H1 (cell line): ENCODE data around the gene ATP6V1C2. TPM values are rescaled to one million over a fixed set of nuclear protein-coding genes. Genes with fewer than 3 reads are reported as not detected.

Experiments
- CTCF ChIA-PET: fragments of 300-600 bp; sonication (Branson Sonifier 250); formaldehyde crosslinking; loops from one replicate; lab custom pipeline; 2021; ENCODE audit not compliant: partially characterized antibody; lab: Charles Lee
- POLR2A ChIA-PET: fragments of 300-600 bp; sonication (Branson Sonifier 250); formaldehyde crosslinking; loops from one replicate; lab custom pipeline; 2021; ENCODE audit warnings: inconsistent platforms; ENCODE audit not compliant: partially characterized antibody; lab: Charles Lee
- DNase-seq, 2 experiments: peaks; one replicate each; pipeline versions ENCODE4 v3.0.0 to v3.0.0-alpha.2; 2010 to 2022; ENCODE audit warnings: low spot score in 2 of 2, low read depth in 1 of 2, mixed read lengths in 1 of 2
- FAIRE-seq: peaks from 2 replicates; lab custom pipeline; 2011; peaks lifted over from hg19 to GRCh38; lab: Jason Lieb, UNC
- H2AFZ ChIP-seq: 2 replicates; pipeline ENCODE4 v1.8.1; 2012; ENCODE audit warnings: low read length, inconsistent platforms
- H2AK5ac ChIP-seq: 2 replicates; pipeline ENCODE4 v1.6.1; 2013; ENCODE audit warnings: low read depth, low read length
- H2BK120ac ChIP-seq: replicated peaks from 2 replicates; pipeline ENCODE3; 2013; ENCODE audit warnings: low read depth, low read length, inconsistent platforms
- H2BK12ac ChIP-seq: 2 replicates; pipeline ENCODE4 v1.6.1; 2013; ENCODE audit warnings: low read depth, low read length
- H2BK15ac ChIP-seq: 2 replicates; pipeline ENCODE4 v1.6.1; 2013; ENCODE audit warnings: low read length
- H2BK20ac ChIP-seq: 2 replicates; pipeline ENCODE4 v1.6.1; 2013; ENCODE audit warnings: low read length
- H2BK5ac ChIP-seq: 2 replicates; pipeline ENCODE4 v1.6.1; 2013; ENCODE audit warnings: low read depth, low read length
- H3K14ac ChIP-seq: 2 replicates; pipeline ENCODE4 v1.6.1; 2013; ENCODE audit warnings: inconsistent platforms; ENCODE audit not compliant: insufficient read length
- H3K18ac ChIP-seq: 2 replicates; pipeline ENCODE4 v1.6.1; 2013; ENCODE audit warnings: low read length; ENCODE audit errors: extremely low read depth
- H3K23ac ChIP-seq: 2 replicates; pipeline ENCODE4 v1.6.1; 2013; ENCODE audit warnings: inconsistent platforms; ENCODE audit not compliant: insufficient read length
- H3K23me2 ChIP-seq: 2 replicates; pipeline ENCODE4 v1.6.1; 2013; ENCODE audit warnings: low read depth, low read length
- H3K27ac ChIP-seq: 2 replicates; pipeline ENCODE4 v1.6.1; 2011; ENCODE audit warnings: low read depth, low read length, inconsistent platforms
- H3K27me3 ChIP-seq, 4 experiments: replicated peaks in 1 of 4; 1 replicate in 1 of 4; 2 replicates in 3 of 4; pipeline versions ENCODE4 v1.6.1 to v1.8.1; 2011 to 2013; ENCODE audit warnings: low read length in 3 of 4, mild to moderate bottlenecking in 3 of 4, inconsistent platforms in 2 of 4, mixed read lengths in 2 of 4, moderate library complexity in 1 of 4; ENCODE audit not compliant: control insufficient read depth in 3 of 4, insufficient read depth in 3 of 4; ENCODE audit errors: extremely low read depth in 1 of 4
- H3K36me3 ChIP-seq, 4 experiments: 2 replicates each; pipeline versions ENCODE4 v1.6.1 to v1.8.1; 2011 to 2013; ENCODE audit warnings: mild to moderate bottlenecking in 4 of 4, low read length in 3 of 4, moderate library complexity in 2 of 4, control low read depth in 1 of 4, inconsistent platforms in 1 of 4; ENCODE audit not compliant: insufficient read depth in 4 of 4, control insufficient read depth in 2 of 4
- H3K4ac ChIP-seq: replicated peaks from 2 replicates; pipeline ENCODE3; 2013; ENCODE audit warnings: low read length, low read depth, mixed read lengths, inconsistent platforms; ENCODE audit not compliant: insufficient read length
- H3K4me1 ChIP-seq, 4 experiments: replicated peaks in 1 of 4; 1 replicate in 1 of 4; 2 replicates in 3 of 4; pipeline versions ENCODE4 v1.6.1 to v1.8.1; 2011 to 2013; ENCODE audit warnings: low read length in 3 of 4, inconsistent platforms in 2 of 4, mixed read lengths in 1 of 4; ENCODE audit not compliant: insufficient read depth in 4 of 4, control insufficient read depth in 3 of 4
- H3K4me2 ChIP-seq, 2 experiments: 2 replicates each; pipeline versions ENCODE4 v1.6.1 to v1.8.1; 2011 to 2013; ENCODE audit warnings: low read depth in 2 of 2, low read length in 2 of 2, control low read depth in 1 of 2, inconsistent platforms in 1 of 2, mild to moderate bottlenecking in 1 of 2; ENCODE audit not compliant: insufficient read depth in 1 of 2
- H3K4me3 ChIP-seq, 4 experiments: fragments of 200-600, 300-600 bp in 1 of 4; sonication (generic), shearing (Covaris generic), sonication (Bioruptor Twin) in 1 of 4; 2 replicates each; pipeline versions ENCODE4 v1.5.1 to v1.8.1; 2011 to 2016; ENCODE audit warnings: low read length in 4 of 4, low read depth in 3 of 4, control low read depth in 2 of 4, inconsistent platforms in 2 of 4, mild to moderate bottlenecking in 2 of 4, mixed read lengths in 1 of 4, moderate library complexity in 1 of 4; ENCODE audit not compliant: insufficient read depth in 2 of 4; ENCODE audit errors: extremely low read depth in 1 of 4
- H3K56ac ChIP-seq: replicated peaks from 2 replicates; pipeline ENCODE3; 2013; ENCODE audit warnings: low read depth, mild to moderate bottlenecking, mixed read lengths, low read length, inconsistent platforms; ENCODE audit not compliant: insufficient read length
- H3K79me1 ChIP-seq: 2 replicates; pipeline ENCODE4 v1.6.1; 2013; ENCODE audit warnings: low read depth, low read length, control low read depth
- H3K79me2 ChIP-seq, 2 experiments: 2 replicates each; pipeline versions ENCODE4 v1.6.1 to v1.8.1; 2012 to 2013; ENCODE audit warnings: low read length in 2 of 2, mild to moderate bottlenecking in 2 of 2, inconsistent platforms in 1 of 2; ENCODE audit not compliant: insufficient read depth in 2 of 2, control insufficient read depth in 1 of 2
- H3K9ac ChIP-seq, 4 experiments: replicated peaks in 1 of 4; 1 replicate in 1 of 4; 2 replicates in 3 of 4; pipeline versions ENCODE4 v1.6.1 to v1.8.1; 2011 to 2013; ENCODE audit warnings: low read depth in 3 of 4, low read length in 3 of 4, control low read depth in 2 of 4, mild to moderate bottlenecking in 2 of 4, moderate library complexity in 2 of 4, inconsistent platforms in 1 of 4; ENCODE audit errors: extremely low read depth in 1 of 4
- H3K9me3 ChIP-seq, 2 experiments: 2 replicates each; pipeline versions ENCODE4 v1.6.1 to v1.8.1; 2012 to 2013; ENCODE audit warnings: mild to moderate bottlenecking in 2 of 2, moderate library complexity in 2 of 2, control low read depth in 1 of 2, inconsistent platforms in 1 of 2, low read depth in 1 of 2, low read length in 1 of 2, mixed read lengths in 1 of 2; ENCODE audit not compliant: insufficient read depth in 2 of 2
- H4K20me1 ChIP-seq, 2 experiments: replicated peaks in 1 of 2; 2 replicates each; pipeline versions ENCODE3 to v1.8.1; 2011 to 2013; ENCODE audit warnings: inconsistent platforms in 2 of 2, low read length in 2 of 2, mild to moderate bottlenecking in 1 of 2; ENCODE audit not compliant: insufficient read depth in 2 of 2, control insufficient read depth in 1 of 2
- H4K5ac ChIP-seq: 2 replicates; pipeline ENCODE4 v1.6.1; 2013; ENCODE audit warnings: low read length, low read depth, mixed read lengths, inconsistent platforms; ENCODE audit not compliant: insufficient read length
- H4K8ac ChIP-seq: 2 replicates; pipeline ENCODE4 v1.8.0; 2013; ENCODE audit warnings: mild to moderate bottlenecking, moderate library complexity, low read length, inconsistent platforms; ENCODE audit not compliant: insufficient read depth; ENCODE audit errors: extremely low read depth
- H4K91ac ChIP-seq: replicated peaks from 2 replicates; pipeline ENCODE3; 2013; ENCODE audit warnings: low read length, mixed read lengths, inconsistent platforms; ENCODE audit not compliant: insufficient read length
- CTBP2 ChIP-seq: IDR thresholded peaks from 2 replicates; pipeline ENCODE4 v1.7.0; 2011; ENCODE audit warnings: borderline replicate concordance, mild to moderate bottlenecking, moderate library complexity, mixed read lengths, low read length; ENCODE audit not compliant: insufficient read depth, insufficient read length
- EP300 ChIP-seq, 2 experiments: IDR thresholded peaks; 1 replicate in 1 of 2; 2 replicates in 1 of 2; pipeline ENCODE4 v1.6.1; 2011 to 2012; ENCODE audit warnings: low read depth in 2 of 2, low read length in 2 of 2, mild to moderate bottlenecking in 2 of 2, borderline replicate concordance in 1 of 2, inconsistent platforms in 1 of 2, moderate library complexity in 1 of 2
- KDM1A ChIP-seq: fragments of 200-600, 300-600 bp; sonication (generic); IDR thresholded peaks from 2 replicates; pipeline ENCODE4 v1.7.1; 2016; ENCODE audit warnings: mild to moderate bottlenecking, low read length, borderline replicate concordance
- KDM5A ChIP-seq: fragments of 200-600 bp; IDR thresholded peaks from 2 replicates; pipeline ENCODE4 v1.7.1; 2012; ENCODE audit warnings: mild to moderate bottlenecking, low read length, inconsistent platforms, mixed read lengths
- NRF1 ChIP-seq: IDR thresholded peaks from 2 replicates; pipeline ENCODE4 v1.6.1; 2011; ENCODE audit warnings: mild to moderate bottlenecking, low read depth, low read length, improper control_type of control experiment
- POLR2A ChIP-seq, 2 experiments: IDR thresholded peaks; 1 replicate in 1 of 2; 2 replicates in 1 of 2; pipeline ENCODE4 v1.6.1; 2011; ENCODE audit warnings: low read depth in 2 of 2, low read length in 2 of 2, mild to moderate bottlenecking in 2 of 2; ENCODE audit errors: control extremely low read depth in 1 of 2
- POLR2AphosphoS5 ChIP-seq: IDR thresholded peaks from 2 replicates; pipeline ENCODE4 v1.6.1; 2011; ENCODE audit warnings: low read depth, low read length
- RAD21 ChIP-seq, 2 experiments: IDR thresholded peaks in 1 of 2; conservative IDR thresholded peaks in 1 of 2; 2 replicates each; pipeline ENCODE4 v1.6.1; 2011; ENCODE audit warnings: low read depth in 2 of 2, low read length in 2 of 2, improper control_type of control experiment in 1 of 2, inconsistent platforms in 1 of 2, mild to moderate bottlenecking in 1 of 2, moderate library complexity in 1 of 2
- SIX5 ChIP-seq: IDR thresholded peaks from 2 replicates; pipeline ENCODE4 v1.6.1; 2011; ENCODE audit warnings: mild to moderate bottlenecking, low read depth, low read length
- YY1 ChIP-seq: IDR thresholded peaks from 2 replicates; pipeline ENCODE4 v1.6.1; 2011; ENCODE audit warnings: low read depth, mild to moderate bottlenecking, low read length
- WGBS, 2 experiments: shearing (Covaris generic) in 1 of 2; methylation state at CpG; one replicate each; pipeline versions ENCODE4 v1.1.6 to v1.1.7; 2013 to 2015; ENCODE audit warnings: low lambda C conversion rate in 2 of 2, mixed read lengths in 2 of 2, inconsistent platforms in 1 of 2, low coverage in 1 of 2, missing lambda C conversion rate in 1 of 2; ENCODE audit not compliant: insufficient replicate concordance in 2 of 2, insufficient coverage in 1 of 2, insufficient read length in 1 of 2; ENCODE audit errors: extremely low coverage in 1 of 2, missing lambda C conversion rate in 1 of 2; 5-methylcytosine and 5-hydroxymethylcytosine counted together
- polyA plus RNA-seq, 7 experiments: library from polyadenylated mRNA; depleted of rRNA in 3 of 7; stranded (reverse) in 5 of 7; unstranded in 2 of 7; fragments of >200 nt in 5 of 7; fragments of 200-250 nt in 2 of 7; gene quantifications; 1 replicate in 5 of 7; 2 replicates in 1 of 7; 4 replicates in 1 of 7; pipeline versions ENCODE4 v1.2.1 to v1.2.3, GENCODE V29; 2011 to 2013; ENCODE audit warnings: missing spikeins in 2 of 7, mixed read lengths in 2 of 7
- total RNA-seq: library from RNA; stranded (reverse); fragmentation: NEBNext Ultra II Directional; extraction: Animal tissue kit (Norgen Biotek cat#: 25700); gene quantifications from 2 replicates; pipeline ENCODE4 v1.2.1, GENCODE V29; 2021
- TF ChIP-seq, protein P1 (sequence below), 3 experiments: IDR thresholded peaks; 1 replicate in 2 of 3; 2 replicates in 1 of 3; pipeline versions ENCODE4 v1.5.1 to v1.6.1; 2011; ENCODE audit warnings: low read length in 3 of 3, mild to moderate bottlenecking in 3 of 3, inconsistent platforms in 2 of 3, low read depth in 1 of 3, moderate library complexity in 1 of 3; ENCODE audit not compliant: insufficient read depth in 1 of 3; ENCODE audit errors: control extremely low read depth in 1 of 3

The ATP6V1C2 gene
- total and polyA plus RNA-seq, 2 of the 8 experiments (the other 6 are each of a cell fraction or from before 2014, with no cell fraction given): 0.29 to 0.74 TPM

DNA sequence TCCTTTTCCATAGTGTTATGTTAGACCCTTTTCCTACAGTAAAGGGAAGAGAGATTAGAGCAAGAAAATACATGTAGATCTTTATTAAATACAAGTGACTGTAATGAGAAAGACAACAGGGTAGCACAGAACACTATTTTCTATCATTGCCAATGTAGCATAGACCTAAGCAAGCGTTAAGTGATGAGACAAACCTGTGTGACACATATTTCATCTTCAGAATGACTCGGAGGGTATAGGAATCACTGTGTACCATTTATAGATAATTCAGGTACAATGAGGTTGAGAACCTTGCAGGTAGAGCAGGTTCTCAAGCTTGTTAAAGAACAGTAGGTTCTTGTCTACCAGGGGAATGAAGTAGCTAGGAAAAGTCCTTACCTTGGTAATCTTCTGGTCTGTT lies 75.3 kb downstream of the ATP6V1C2 start:
- H3K4ac ChIP-seq: no peak overlapping the region
- H2BK15ac ChIP-seq: no peak overlapping the region
- ChIA-PET CTCF (interaction anchor here (0.6 to 4.2 kb wide), 3 partner anchors 36 to 722 kb away, joined by 3 to 13 read pairs (median 4); no protein-coding TSS in a partner anchor), POLR2A (no interaction called here)
- H3K79me1 ChIP-seq: peaks cover 12% of the 10 kb centered on the region
- H2AK5ac ChIP-seq: no peak overlapping the region
- H3K23me2 ChIP-seq: no peaks in the 10 kb centered on the region
- no peaks in the 10 kb centered on the region for H3K9me3 ChIP-seq
- H4K5ac ChIP-seq: no peak overlapping the region
- H2BK5ac ChIP-seq: no peak overlapping the region
- no peak overlapping the region for H3K14ac ChIP-seq
- H3K27me3 ChIP-seq: no peaks in the 10 kb centered on the region
- H3K18ac ChIP-seq: no peak overlapping the region
- no peak overlapping the region for H3K23ac ChIP-seq
- peaks cover 3 to 62% of the 10 kb centered on the region in 2 experiments for H3K79me2 ChIP-seq
- no peak overlapping the region for H3K4me2 ChIP-seq
- no peak overlapping the region for H3K56ac ChIP-seq
- H3K27ac ChIP-seq: no peak overlapping the region
- no peak overlapping the region for H3K4me3 ChIP-seq
- peaks cover 8 to 18% of the 10 kb centered on the region in 2 experiments for H4K20me1 ChIP-seq
- no peaks in the 10 kb centered on the region for H3K4me1 ChIP-seq
- no peak overlapping the region for H2BK120ac ChIP-seq
- no peak overlapping the region for H2BK20ac ChIP-seq
- no peak overlapping the region for H4K91ac ChIP-seq
- H4K8ac ChIP-seq: no peak overlapping the region
- no peak overlapping the region for H2BK12ac ChIP-seq
- H3K36me3 ChIP-seq: peaks cover 9 to 81% (median 44%) of the 10 kb centered on the region in 4 experiments
- WGBS, 2 experiments: 98% methylated on average over 2 of the region's 2 CpGs; no CpG with 5 or more reads in 1 of the 2 experiments
- FAIRE-seq (no peak), DNase-seq (no peak)
- H3K9ac ChIP-seq: no peak overlapping the region
- H2AFZ ChIP-seq: no peak overlapping the region
- TF ChIP-seq POLR2AphosphoS5 (no peak), POLR2A (IDR thresholded peaks at IDR 0.05; ENCODE audit: control extremely low read depth in 1 of 2, low read depth in 2 of 2, low read length in 2 of 2) (no peak), YY1 (no peak), NRF1 (no peak), CTBP2 (no peak), RAD21 (IDR thresholded peaks at IDR 0.05 in 1 of 2, conservative IDR thresholded peaks at IDR 0.05 in 1 of 2; ENCODE audit: low read depth in 2 of 2, low read length in 2 of 2) (no peak), KDM1A (no peak), EP300 (IDR thresholded peaks at IDR 0.05; ENCODE audit: borderline replicate concordance in 1 of 2, low read depth in 2 of 2, low read length in 2 of 2) (no peak), SIX5 (no peak), KDM5A (no peak)
- TF ChIP-seq, protein P1, sequence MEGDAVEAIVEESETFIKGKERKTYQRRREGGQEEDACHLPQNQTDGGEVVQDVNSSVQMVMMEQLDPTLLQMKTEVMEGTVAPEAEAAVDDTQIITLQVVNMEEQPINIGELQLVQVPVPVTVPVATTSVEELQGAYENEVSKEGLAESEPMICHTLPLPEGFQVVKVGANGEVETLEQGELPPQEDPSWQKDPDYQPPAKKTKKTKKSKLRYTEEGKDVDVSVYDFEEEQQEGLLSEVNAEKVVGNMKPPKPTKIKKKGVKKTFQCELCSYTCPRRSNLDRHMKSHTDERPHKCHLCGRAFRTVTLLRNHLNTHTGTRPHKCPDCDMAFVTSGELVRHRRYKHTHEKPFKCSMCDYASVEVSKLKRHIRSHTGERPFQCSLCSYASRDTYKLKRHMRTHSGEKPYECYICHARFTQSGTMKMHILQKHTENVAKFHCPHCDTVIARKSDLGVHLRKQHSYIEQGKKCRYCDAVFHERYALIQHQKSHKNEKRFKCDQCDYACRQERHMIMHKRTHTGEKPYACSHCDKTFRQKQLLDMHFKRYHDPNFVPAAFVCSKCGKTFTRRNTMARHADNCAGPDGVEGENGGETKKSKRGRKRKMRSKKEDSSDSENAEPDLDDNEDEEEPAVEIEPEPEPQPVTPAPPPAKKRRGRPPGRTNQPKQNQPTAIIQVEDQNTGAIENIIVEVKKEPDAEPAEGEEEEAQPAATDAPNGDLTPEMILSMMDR (IDR thresholded peaks at IDR 0.05; ENCODE audit: control extremely low read depth in 1 of 3, insufficient read depth in 1 of 3, low read depth in 1 of 3, low read length in 3 of 3): no peak
